Measurements from ENCODE around the gene ATP2C1.

ATP2C1 gene

DNA sequence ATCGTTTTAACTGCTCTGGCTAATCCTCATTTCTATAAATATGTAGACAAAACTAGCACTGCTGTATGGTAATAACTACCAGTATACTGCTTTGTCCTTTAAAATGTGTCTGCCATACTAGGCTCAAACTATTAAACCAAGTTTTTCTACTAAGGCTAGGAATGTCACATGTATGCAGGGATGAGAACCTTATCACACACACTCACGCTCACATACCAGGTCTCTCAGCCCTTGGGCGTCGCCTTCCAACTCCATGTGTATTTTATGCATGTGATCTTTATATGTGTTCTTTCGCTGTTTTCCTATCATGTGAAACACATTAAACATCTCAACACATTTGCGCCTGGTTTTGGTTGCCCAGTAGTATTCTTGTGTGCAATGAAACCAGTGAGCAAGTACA is 32.6 kb downstream of the ATP2C1 start:
- Histone ChIP-seq H3K4me2 (ENCODE audit: low read depth, low read length, poor library complexity, severe bottlenecking) (no peak overlapping the region), H3K9ac (ENCODE audit: low read depth, low read length, poor library complexity, severe bottlenecking) (no peak overlapping the region), H3K9me2 (replicated peaks; ENCODE audit: low read depth, low read length) (no peaks in the 10 kb centered on the region), H3K36me3 (ENCODE audit: insufficient read depth, low read length) (peaks cover 21% of the 10 kb centered on the region; the same call in 1 of the 2 replicates), H3K4me3 (ENCODE audit: low read length, poor library complexity, severe bottlenecking) (no peak overlapping the region), H3F3A (ENCODE audit: low read depth) (no peaks in the 10 kb centered on the region), H4K20me1 (ENCODE audit: insufficient read depth, low read length, poor library complexity, severe bottlenecking) (peaks cover 25% of the 10 kb centered on the region), H3K4me1 (ENCODE audit: insufficient read depth, low read length, poor library complexity, severe bottlenecking) (peaks cover 14% of the 10 kb centered on the region), H3K9me3 (ENCODE audit: insufficient read depth, low read depth, low read length) (peaks cover 10% of the 10 kb centered on the region; the same call in 1 of the 2 replicates), H2AFZ (ENCODE audit: low read length) (no peak overlapping the region), H3K27me3 (ENCODE audit: insufficient read depth, low read length, poor library complexity, severe bottlenecking) (no peaks in the 10 kb centered on the region), H3K79me2 (ENCODE audit: insufficient read depth, low read length) (peaks cover 94% of the 10 kb centered on the region)
- TF ChIP-seq, protein P1, sequence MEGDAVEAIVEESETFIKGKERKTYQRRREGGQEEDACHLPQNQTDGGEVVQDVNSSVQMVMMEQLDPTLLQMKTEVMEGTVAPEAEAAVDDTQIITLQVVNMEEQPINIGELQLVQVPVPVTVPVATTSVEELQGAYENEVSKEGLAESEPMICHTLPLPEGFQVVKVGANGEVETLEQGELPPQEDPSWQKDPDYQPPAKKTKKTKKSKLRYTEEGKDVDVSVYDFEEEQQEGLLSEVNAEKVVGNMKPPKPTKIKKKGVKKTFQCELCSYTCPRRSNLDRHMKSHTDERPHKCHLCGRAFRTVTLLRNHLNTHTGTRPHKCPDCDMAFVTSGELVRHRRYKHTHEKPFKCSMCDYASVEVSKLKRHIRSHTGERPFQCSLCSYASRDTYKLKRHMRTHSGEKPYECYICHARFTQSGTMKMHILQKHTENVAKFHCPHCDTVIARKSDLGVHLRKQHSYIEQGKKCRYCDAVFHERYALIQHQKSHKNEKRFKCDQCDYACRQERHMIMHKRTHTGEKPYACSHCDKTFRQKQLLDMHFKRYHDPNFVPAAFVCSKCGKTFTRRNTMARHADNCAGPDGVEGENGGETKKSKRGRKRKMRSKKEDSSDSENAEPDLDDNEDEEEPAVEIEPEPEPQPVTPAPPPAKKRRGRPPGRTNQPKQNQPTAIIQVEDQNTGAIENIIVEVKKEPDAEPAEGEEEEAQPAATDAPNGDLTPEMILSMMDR (conservative IDR thresholded peaks at IDR 0.05; ENCODE audit: low read length) = no peak

DNA sequence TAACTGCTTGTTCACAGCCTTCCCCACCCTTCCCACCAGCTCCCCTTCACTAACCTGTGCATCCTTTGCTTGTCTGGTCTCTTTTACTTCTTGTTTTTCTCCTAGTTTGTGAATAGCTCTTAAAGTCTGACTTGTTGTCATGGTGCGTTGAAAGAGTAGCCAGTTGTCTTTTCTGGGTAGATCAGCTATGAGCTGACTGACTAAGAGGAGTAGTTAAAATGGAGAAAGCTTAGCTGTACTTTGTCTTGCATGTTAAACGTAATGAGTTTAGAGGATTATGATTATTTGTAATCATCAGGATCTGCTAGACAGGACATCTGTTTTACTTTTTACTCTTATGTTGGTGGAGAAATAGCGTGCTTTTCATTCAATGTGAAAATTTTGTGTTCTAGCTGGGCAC is 35.9 kb downstream of the ATP2C1 start:
- Histone ChIP-seq H3K9ac (ENCODE audit: low read depth, low read length, poor library complexity, severe bottlenecking) (no peak overlapping the region), H2AFZ (ENCODE audit: low read length) (no peak overlapping the region), H4K20me1 (ENCODE audit: insufficient read depth, low read length, poor library complexity, severe bottlenecking) (peaks cover 25% of the 10 kb centered on the region)

DNA sequence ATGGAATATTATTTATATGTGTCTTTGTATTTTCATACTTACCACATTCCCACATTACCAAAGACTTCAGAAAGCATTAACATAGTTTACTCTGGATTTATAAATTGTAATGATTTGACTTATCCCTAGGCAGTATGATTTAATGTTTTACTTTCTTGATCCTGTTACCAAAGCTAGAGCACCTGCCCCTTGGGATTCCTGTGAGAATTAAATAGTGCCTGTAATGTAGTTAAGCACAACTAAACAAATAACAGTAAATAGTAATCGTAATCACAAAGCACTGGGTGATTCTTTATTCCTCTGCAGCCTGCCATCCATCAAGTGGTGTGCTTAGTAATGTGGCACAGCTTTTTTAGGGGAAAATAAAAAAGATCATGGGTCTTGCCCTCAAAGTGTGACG is 39.1 kb downstream of the ATP2C1 start:
- Histone ChIP-seq H4K20me1 (ENCODE audit: insufficient read depth, low read length, poor library complexity, severe bottlenecking) (peaks cover 14% of the 10 kb centered on the region), H3K9me2 (replicated peaks; ENCODE audit: low read depth, low read length) (no peaks in the 10 kb centered on the region), H3K79me2 (ENCODE audit: insufficient read depth, low read length) (peaks cover 54% of the 10 kb centered on the region), H3K27me3 (ENCODE audit: insufficient read depth, low read length, poor library complexity, severe bottlenecking) (no peaks in the 10 kb centered on the region), H3K9ac (ENCODE audit: low read depth, low read length, poor library complexity, severe bottlenecking) (no peak overlapping the region), H3K36me3 (ENCODE audit: insufficient read depth, low read length) (peaks cover 66% of the 10 kb centered on the region), H3K4me2 (ENCODE audit: low read depth, low read length, poor library complexity, severe bottlenecking) (no peak overlapping the region), H3K9me3 (ENCODE audit: insufficient read depth, low read depth, low read length) (no peaks in the 10 kb centered on the region), H3K4me3 (ENCODE audit: low read length, poor library complexity, severe bottlenecking) (no peak overlapping the region), H3F3A (ENCODE audit: low read depth) (no peaks in the 10 kb centered on the region), H3K4me1 (ENCODE audit: insufficient read depth, low read length, poor library complexity, severe bottlenecking) (no peaks in the 10 kb centered on the region), H2AFZ (ENCODE audit: low read length) (no peak overlapping the region)
- TF ChIP-seq, protein P1 (conservative IDR thresholded peaks at IDR 0.05; ENCODE audit: low read length) = no peak
- no peak for TF ChIP-seq EZH2phosphoT487 (IDR thresholded peaks at IDR 0.05; ENCODE audit: borderline replicate concordance)

More for the DNA sequence above, 35.9 kb downstream of the ATP2C1 start:
- no peaks in the 10 kb centered on the region for H3K27me3 ChIP-seq (ENCODE audit: insufficient read depth, low read length, poor library complexity, severe bottlenecking)
- no peaks in the 10 kb centered on the region for H3K9me3 ChIP-seq (ENCODE audit: insufficient read depth, low read depth, low read length)
- no peak for TF ChIP-seq EZH2phosphoT487 (IDR thresholded peaks at IDR 0.05; ENCODE audit: borderline replicate concordance)
- TF ChIP-seq, protein P1 (conservative IDR thresholded peaks at IDR 0.05; ENCODE audit: low read length) = no peak
- H3K9me2 ChIP-seq (replicated peaks; ENCODE audit: low read depth, low read length) = no peaks in the 10 kb centered on the region
- no peaks in the 10 kb centered on the region for H3F3A ChIP-seq (ENCODE audit: low read depth)
- H3K79me2 ChIP-seq (ENCODE audit: insufficient read depth, low read length) = peaks cover 80% of the 10 kb centered on the region
- H3K36me3 ChIP-seq (ENCODE audit: insufficient read depth, low read length) = peaks cover 42% of the 10 kb centered on the region
- no peak overlapping the region for H3K4me3 ChIP-seq (ENCODE audit: low read length, poor library complexity, severe bottlenecking)
- no peak overlapping the region for H3K4me2 ChIP-seq (ENCODE audit: low read depth, low read length, poor library complexity, severe bottlenecking)
- peaks cover 12% of the 10 kb centered on the region for H3K4me1 ChIP-seq (ENCODE audit: insufficient read depth, low read length, poor library complexity, severe bottlenecking)
